Breast epithelium (tissue), 4 donors: Measurements from ENCODE around the gene SEMG2. TPM values are rescaled to one million over a fixed set of nuclear protein-coding genes. Genes with fewer than 3 reads are reported as not detected.

Experiments
- DNase-seq, 2 donors: peaks; one replicate each; pipeline ENCODE4 v3.0.0-alpha.2; 2019; ENCODE audit warnings: low spot score in 2 of 2
- H3K27ac ChIP-seq, 2 donors: fragments of 200-600 bp; sonication (generic) in 1 of 2; one replicate each; pipeline ENCODE4 v1.5.1; 2016 to 2019; ENCODE audit warnings: mild to moderate bottlenecking in 1 of 2
- H3K27me3 ChIP-seq, 2 donors: fragments of 200-600 bp; sonication (generic) in 1 of 2; one replicate each; pipeline versions ENCODE4 v1.5.1 to v1.6.0; 2017 to 2019; ENCODE audit warnings: control low read depth in 1 of 2, mild to moderate bottlenecking in 1 of 2
- H3K36me3 ChIP-seq: fragments of 200-600 bp; one replicate; pipeline ENCODE4 v1.5.1; 2019
- H3K4me1 ChIP-seq, 2 donors: fragments of 200-600 bp; sonication (generic); one replicate each; pipeline ENCODE4 v1.5.1; 2016 to 2019; ENCODE audit warnings: control low read depth in 1 of 2
- H3K4me3 ChIP-seq, 3 donors: fragments of 200-600 bp; sonication (generic); 1 replicate in 2 of 3; 2 replicates in 1 of 3; pipeline ENCODE4 v1.5.1; 2016 to 2019; ENCODE audit warnings: mild to moderate bottlenecking in 3 of 3, moderate library complexity in 2 of 3
- H3K9me3 ChIP-seq, 2 donors: fragments of 200-600 bp; sonication (generic) in 1 of 2; one replicate each; pipeline ENCODE4 v1.5.1; 2016 to 2019; ENCODE audit warnings: control low read depth in 1 of 2
- CTCF ChIP-seq, 3 donors: fragments of 450-650 bp; IDR thresholded peaks; one replicate each; pipeline ENCODE4 v1.5.1; 2016 to 2017; ENCODE audit warnings: antibody characterized with exemption in 3 of 3, mild to moderate bottlenecking in 3 of 3, moderate library complexity in 3 of 3
- POLR2A ChIP-seq: fragments of 450-650 bp; IDR thresholded peaks from one replicate; pipeline ENCODE4 v1.6.1; 2016; ENCODE audit warnings: antibody characterized with exemption, mild to moderate bottlenecking, moderate library complexity
- POLR2AphosphoS5 ChIP-seq, 3 donors: sonication (generic); formaldehyde crosslinking; IDR thresholded peaks; one replicate each; pipeline ENCODE4 v1.6.1; 2017; ENCODE audit warnings: antibody characterized with exemption in 3 of 3
- intact Hi-C: fragments of 100-400 bp; cut with DNase I; formaldehyde crosslinking; loops from one replicate; pipeline ENCODE4 v1.15.1; 2023; ENCODE audit warnings: low total_unique reads
- total RNA-seq, 3 donors: library from RNA; depleted of rRNA; stranded (reverse); fragments of >200 nt; gene quantifications; one replicate each; pipeline ENCODE4 v1.1.0, GENCODE V29; 2016

The SEMG2 gene
- total RNA-seq, 3 donors from 2014 or later, result 0.16 TPM; not detected in 2

- Histone ChIP-seq H3K4me1 (peaks cover 5% of the 10 kb centered on the region in 2 donors), H3K9me3 (no peaks in the 10 kb centered on the region), H3K4me3 (no peak overlapping the region), H3K27ac (no peak overlapping the region), H3K36me3 (no peaks in the 10 kb centered on the region), H3K27me3 (no peaks in the 10 kb centered on the region)
- intact Hi-C loops, result no loop called here
- no peak for TF ChIP-seq POLR2A
- no peak for TF ChIP-seq POLR2AphosphoS5 (IDR thresholded peaks at IDR 0.05)
- TF ChIP-seq CTCF (IDR thresholded peaks at IDR 0.05), result no peak
- DNase-seq, result no peak
Observed at GRCh38 chr20:45257161-45257560, 36.0 kb downstream of the SEMG2 start.

- TF ChIP-seq CTCF (IDR thresholded peaks at IDR 0.05), result no peak
- TF ChIP-seq POLR2AphosphoS5 (IDR thresholded peaks at IDR 0.05), result no peak
- TF ChIP-seq POLR2A, result no peak
- H3K4me1 ChIP-seq, result peaks cover 5% of the 10 kb centered on the region in 2 donors
- no peak overlapping the region for H3K4me3 ChIP-seq
- H3K27ac ChIP-seq, result no peak overlapping the region
- intact Hi-C loops, result no loop called here
- DNase-seq, result no peak
- no peaks in the 10 kb centered on the region for H3K9me3 ChIP-seq
- H3K27me3 ChIP-seq, result no peaks in the 10 kb centered on the region
- H3K36me3 ChIP-seq, result no peaks in the 10 kb centered on the region
Observed at GRCh38 chr20:45257711-45258110, 36.5 kb downstream of the SEMG2 start.

GRCh38 chr20:45258259-45258658 is 37.1 kb downstream of the SEMG2 start:
- intact Hi-C loops, result no loop called here
- no peaks in the 10 kb centered on the region for H3K36me3 ChIP-seq
- no peak for DNase-seq
- peaks cover 5% of the 10 kb centered on the region in 2 donors for H3K4me1 ChIP-seq
- H3K4me3 ChIP-seq, result no peak overlapping the region
- no peaks in the 10 kb centered on the region for H3K27me3 ChIP-seq
- H3K9me3 ChIP-seq, result no peaks in the 10 kb centered on the region
- no peak overlapping the region for H3K27ac ChIP-seq
- TF ChIP-seq POLR2A, result no peak

- Histone ChIP-seq H3K27ac (no peak overlapping the region), H3K36me3 (no peaks in the 10 kb centered on the region), H3K4me1 (peaks cover 5% of the 10 kb centered on the region in 2 donors), H3K27me3 (no peaks in the 10 kb centered on the region), H3K4me3 (no peak overlapping the region), H3K9me3 (no peaks in the 10 kb centered on the region)
- DNase-seq, result no peak
- TF ChIP-seq POLR2AphosphoS5 (IDR thresholded peaks at IDR 0.05) (no peak), CTCF (IDR thresholded peaks at IDR 0.05) (no peak), POLR2A (no peak)
- intact Hi-C loops, result no loop called here
Observed at GRCh38 chr20:45258664-45259063, 37.5 kb downstream of the SEMG2 start.

- Histone ChIP-seq H3K27ac (no peak overlapping the region), H3K4me3 (no peak overlapping the region), H3K27me3 (no peaks in the 10 kb centered on the region), H3K4me1 (no peaks in the 10 kb centered on the region), H3K9me3 (no peaks in the 10 kb centered on the region), H3K36me3 (no peaks in the 10 kb centered on the region)
- DNase-seq, result no peak
- intact Hi-C loops, result no loop called here
- no peak for TF ChIP-seq CTCF (IDR thresholded peaks at IDR 0.05)
- no peak for TF ChIP-seq POLR2A
- no peak for TF ChIP-seq POLR2AphosphoS5 (IDR thresholded peaks at IDR 0.05)
Observed at GRCh38 chr20:45263556-45264266, 42.5 kb downstream of the SEMG2 start.
